GM12872 (cell line): ENCODE results near the gene KLHL29.

Experiments used
- CTCF ChIP-seq: IDR thresholded peaks from 3 replicates; pipeline ENCODE4 v1.5.1; 2011; ENCODE audit warnings: low read depth, mild to moderate bottlenecking, low read length, moderate library complexity; ENCODE audit not compliant: insufficient read depth

The KLHL29 gene

GRCh38 chr2:23569761-23570365 is 184.9 kb downstream of the KLHL29 start:
- no peak for TF ChIP-seq CTCF

GRCh38 chr2:23571085-23571484 is 186.1 kb downstream of the KLHL29 start:
- TF ChIP-seq CTCF, result no peak

GRCh38 chr2:23571527-23572282 is 186.7 kb downstream of the KLHL29 start:
- TF ChIP-seq CTCF, result no peak

GRCh38 chr2:23574919-23575654 is 190.1 kb downstream of the KLHL29 start:
- no peak for TF ChIP-seq CTCF

GRCh38 chr2:23578964-23579671 is 194.1 kb downstream of the KLHL29 start:
- TF ChIP-seq CTCF, result no peak

GRCh38 chr2:23579674-23580073 is 194.7 kb downstream of the KLHL29 start:
- TF ChIP-seq CTCF, result no peak

GRCh38 chr2:23583467-23583866 is 198.5 kb downstream of the KLHL29 start:
- no peak for TF ChIP-seq CTCF
